Breast epithelium (tissue), 4 donors: ENCODE measurements around the gene PLD1. TPM values are rescaled to one million over a fixed set of nuclear protein-coding genes. Genes with fewer than 3 reads are reported as not detected.

Experiments used
- DNase-seq, 2 donors: peaks; one replicate each; pipeline ENCODE4 v3.0.0-alpha.2; 2019; ENCODE audit warnings: low spot score in 2 of 2
- H3K27ac ChIP-seq, 2 donors: fragments of 200-600 bp; sonication (generic) in 1 of 2; one replicate each; pipeline ENCODE4 v1.5.1; 2016 to 2019; ENCODE audit warnings: mild to moderate bottlenecking in 1 of 2
- H3K27me3 ChIP-seq, 2 donors: fragments of 200-600 bp; sonication (generic) in 1 of 2; one replicate each; pipeline versions ENCODE4 v1.5.1 to v1.6.0; 2017 to 2019; ENCODE audit warnings: control low read depth in 1 of 2, mild to moderate bottlenecking in 1 of 2
- H3K36me3 ChIP-seq: fragments of 200-600 bp; one replicate; pipeline ENCODE4 v1.5.1; 2019
- H3K4me1 ChIP-seq, 2 donors: fragments of 200-600 bp; sonication (generic); one replicate each; pipeline ENCODE4 v1.5.1; 2016 to 2019; ENCODE audit warnings: control low read depth in 1 of 2
- H3K4me3 ChIP-seq, 3 donors: fragments of 200-600 bp; sonication (generic); 1 replicate in 2 of 3; 2 replicates in 1 of 3; pipeline ENCODE4 v1.5.1; 2016 to 2019; ENCODE audit warnings: mild to moderate bottlenecking in 3 of 3, moderate library complexity in 2 of 3
- H3K9me3 ChIP-seq, 2 donors: fragments of 200-600 bp; sonication (generic) in 1 of 2; one replicate each; pipeline ENCODE4 v1.5.1; 2016 to 2019; ENCODE audit warnings: control low read depth in 1 of 2
- POLR2A ChIP-seq: fragments of 450-650 bp; IDR thresholded peaks from one replicate; pipeline ENCODE4 v1.6.1; 2016; ENCODE audit warnings: antibody characterized with exemption, mild to moderate bottlenecking, moderate library complexity
- POLR2AphosphoS5 ChIP-seq, 3 donors: sonication (generic); formaldehyde crosslinking; IDR thresholded peaks; one replicate each; pipeline ENCODE4 v1.6.1; 2017; ENCODE audit warnings: antibody characterized with exemption in 3 of 3
- intact Hi-C: fragments of 100-400 bp; cut with DNase I; formaldehyde crosslinking; loops from one replicate; pipeline ENCODE4 v1.15.1; 2023; ENCODE audit warnings: low total_unique reads
- total RNA-seq, 3 donors: library from RNA; depleted of rRNA; stranded (reverse); fragments of >200 nt; gene quantifications; one replicate each; pipeline ENCODE4 v1.1.0, GENCODE V29; 2016
- TF ChIP-seq, protein P1 (sequence below), 3 donors: fragments of 450-650 bp; IDR thresholded peaks; one replicate each; pipeline ENCODE4 v1.5.1; 2016 to 2017; ENCODE audit warnings: antibody characterized with exemption in 3 of 3, mild to moderate bottlenecking in 3 of 3, moderate library complexity in 3 of 3

The PLD1 gene
- total RNA-seq, 3 donors from 2014 or later = 21.1 to 36.9 (median 24.9) TPM

DNA sequence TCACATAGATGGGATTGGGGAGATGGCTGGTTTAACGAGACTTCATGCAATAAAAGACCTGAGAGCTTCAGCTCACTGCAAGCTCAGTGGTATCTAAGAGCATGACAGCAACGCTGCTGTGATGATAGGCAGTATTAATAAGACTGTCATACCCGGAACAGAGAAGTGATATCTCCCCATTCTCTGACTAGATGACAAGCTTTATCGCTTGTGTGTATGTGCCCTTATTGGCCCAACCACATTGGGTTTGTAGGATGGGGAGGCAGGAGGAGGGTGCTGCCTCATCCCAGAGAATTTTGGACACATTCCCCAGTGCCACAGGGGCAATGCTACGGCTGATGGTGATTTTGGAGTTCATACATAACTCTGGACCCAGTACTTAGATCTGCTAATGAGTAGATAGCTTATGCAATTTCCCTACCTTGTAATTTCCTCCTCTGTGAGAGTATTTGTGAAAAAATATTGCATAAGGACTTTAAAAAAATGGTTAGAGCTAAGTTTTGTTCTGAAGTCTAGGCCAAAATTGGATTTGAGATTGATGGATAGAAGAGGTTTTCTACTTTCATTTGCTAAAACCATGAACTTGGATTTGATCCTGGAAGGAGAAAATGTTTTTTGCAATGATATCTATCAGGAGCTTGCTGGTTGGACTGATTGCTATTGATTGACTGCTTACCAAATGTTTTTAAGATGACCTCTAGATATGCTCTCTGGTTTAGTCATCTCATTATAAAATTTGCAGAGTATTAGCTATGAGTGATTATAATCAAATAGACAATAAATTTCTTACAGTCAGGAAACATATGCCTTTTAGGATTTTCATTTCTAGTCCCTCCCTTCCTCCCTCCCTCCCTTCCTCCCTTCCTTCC is 18.9 kb upstream of the PLD1 start:
- TF ChIP-seq, protein P1, sequence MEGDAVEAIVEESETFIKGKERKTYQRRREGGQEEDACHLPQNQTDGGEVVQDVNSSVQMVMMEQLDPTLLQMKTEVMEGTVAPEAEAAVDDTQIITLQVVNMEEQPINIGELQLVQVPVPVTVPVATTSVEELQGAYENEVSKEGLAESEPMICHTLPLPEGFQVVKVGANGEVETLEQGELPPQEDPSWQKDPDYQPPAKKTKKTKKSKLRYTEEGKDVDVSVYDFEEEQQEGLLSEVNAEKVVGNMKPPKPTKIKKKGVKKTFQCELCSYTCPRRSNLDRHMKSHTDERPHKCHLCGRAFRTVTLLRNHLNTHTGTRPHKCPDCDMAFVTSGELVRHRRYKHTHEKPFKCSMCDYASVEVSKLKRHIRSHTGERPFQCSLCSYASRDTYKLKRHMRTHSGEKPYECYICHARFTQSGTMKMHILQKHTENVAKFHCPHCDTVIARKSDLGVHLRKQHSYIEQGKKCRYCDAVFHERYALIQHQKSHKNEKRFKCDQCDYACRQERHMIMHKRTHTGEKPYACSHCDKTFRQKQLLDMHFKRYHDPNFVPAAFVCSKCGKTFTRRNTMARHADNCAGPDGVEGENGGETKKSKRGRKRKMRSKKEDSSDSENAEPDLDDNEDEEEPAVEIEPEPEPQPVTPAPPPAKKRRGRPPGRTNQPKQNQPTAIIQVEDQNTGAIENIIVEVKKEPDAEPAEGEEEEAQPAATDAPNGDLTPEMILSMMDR (IDR thresholded peaks at IDR 0.05) = no peak
- no peak for TF ChIP-seq POLR2AphosphoS5 (IDR thresholded peaks at IDR 0.05)
- TF ChIP-seq POLR2A = no peak
- peaks cover 0 to 5% of the 10 kb centered on the region in 2 donors for H3K4me1 ChIP-seq
- intact Hi-C loops = no loop called here
- DNase-seq = no peak
- no peaks in the 10 kb centered on the region for H3K9me3 ChIP-seq
- H3K27me3 ChIP-seq = no peaks in the 10 kb centered on the region
- H3K36me3 ChIP-seq = no peaks in the 10 kb centered on the region
- no peak overlapping the region for H3K4me3 ChIP-seq
- peak overlapping the region; percentile 46 to 56 for H3K27ac ChIP-seq

DNA sequence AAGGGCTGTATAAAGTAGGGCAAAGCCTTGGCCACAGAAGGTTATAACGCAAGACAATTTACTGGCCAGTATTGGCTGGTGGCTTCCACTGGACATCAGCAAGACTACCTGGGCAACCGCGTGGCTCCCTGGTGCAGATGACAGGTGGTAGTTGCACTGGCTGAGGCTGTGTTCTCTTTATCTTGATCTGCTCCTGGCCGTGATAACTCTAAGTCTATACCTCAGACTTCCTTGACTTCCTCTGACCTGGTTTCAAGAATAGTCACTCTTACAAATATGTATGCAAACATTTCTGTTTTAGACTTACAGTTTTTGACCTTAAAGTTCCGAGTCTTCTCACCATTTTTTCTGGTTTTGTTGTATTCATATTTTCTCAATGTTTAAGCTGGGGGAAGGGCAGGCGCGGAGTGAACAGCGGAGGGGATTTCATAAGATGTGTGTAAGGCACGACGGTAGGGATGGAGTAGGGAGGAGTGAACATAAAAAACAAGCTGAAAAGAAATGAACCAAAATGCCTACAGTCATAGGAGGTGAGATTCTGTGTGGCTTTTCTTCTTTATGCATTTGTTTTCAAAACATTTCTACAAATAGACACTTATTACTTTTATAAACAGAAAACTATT is 17.7 kb upstream of the PLD1 start:
- no peak for DNase-seq
- Histone ChIP-seq H3K4me1 (peaks cover 0 to 5% of the 10 kb centered on the region in 2 donors), H3K9me3 (no peaks in the 10 kb centered on the region), H3K36me3 (no peaks in the 10 kb centered on the region), H3K4me3 (no peak overlapping the region), H3K27me3 (no peaks in the 10 kb centered on the region), H3K27ac (peak overlapping the region in 1 of 2 donors; percentile 24)
- intact Hi-C loops = no loop called here
- no peak for TF ChIP-seq POLR2AphosphoS5 (IDR thresholded peaks at IDR 0.05)
- TF ChIP-seq, protein P1 (IDR thresholded peaks at IDR 0.05) = no peak
- TF ChIP-seq POLR2A = no peak

DNA sequence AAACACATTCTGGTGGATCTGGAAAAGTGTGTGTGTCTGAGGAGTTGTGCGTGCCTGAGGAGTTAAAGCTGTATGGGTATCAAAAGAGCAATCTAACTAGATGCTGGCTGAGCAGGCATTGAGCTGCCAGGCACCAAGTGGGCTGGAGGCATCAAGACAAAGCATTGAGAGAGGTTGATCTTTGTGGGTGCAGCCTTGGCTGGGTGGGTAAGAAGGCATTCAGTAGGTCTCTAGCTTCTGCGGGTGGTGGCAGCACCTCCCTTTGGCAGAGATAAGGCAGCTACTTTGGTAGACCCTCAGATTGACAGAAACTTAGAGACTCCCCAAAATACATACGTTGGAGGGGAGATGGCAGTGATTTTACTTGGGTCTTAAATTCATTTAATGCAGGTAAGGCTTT is 17.1 kb upstream of the PLD1 start:
- Histone ChIP-seq H3K27ac (peak overlapping the region in 1 of 2 donors; percentile 23), H3K4me3 (no peak overlapping the region), H3K9me3 (no peaks in the 10 kb centered on the region), H3K27me3 (no peaks in the 10 kb centered on the region), H3K36me3 (no peaks in the 10 kb centered on the region), H3K4me1 (peaks cover 0 to 5% of the 10 kb centered on the region in 2 donors)
- TF ChIP-seq, protein P1 (IDR thresholded peaks at IDR 0.05) = no peak
- TF ChIP-seq POLR2AphosphoS5 (IDR thresholded peaks at IDR 0.05) (no peak), POLR2A (no peak)
- intact Hi-C loops = no loop called here
- DNase-seq = no peak

DNA sequence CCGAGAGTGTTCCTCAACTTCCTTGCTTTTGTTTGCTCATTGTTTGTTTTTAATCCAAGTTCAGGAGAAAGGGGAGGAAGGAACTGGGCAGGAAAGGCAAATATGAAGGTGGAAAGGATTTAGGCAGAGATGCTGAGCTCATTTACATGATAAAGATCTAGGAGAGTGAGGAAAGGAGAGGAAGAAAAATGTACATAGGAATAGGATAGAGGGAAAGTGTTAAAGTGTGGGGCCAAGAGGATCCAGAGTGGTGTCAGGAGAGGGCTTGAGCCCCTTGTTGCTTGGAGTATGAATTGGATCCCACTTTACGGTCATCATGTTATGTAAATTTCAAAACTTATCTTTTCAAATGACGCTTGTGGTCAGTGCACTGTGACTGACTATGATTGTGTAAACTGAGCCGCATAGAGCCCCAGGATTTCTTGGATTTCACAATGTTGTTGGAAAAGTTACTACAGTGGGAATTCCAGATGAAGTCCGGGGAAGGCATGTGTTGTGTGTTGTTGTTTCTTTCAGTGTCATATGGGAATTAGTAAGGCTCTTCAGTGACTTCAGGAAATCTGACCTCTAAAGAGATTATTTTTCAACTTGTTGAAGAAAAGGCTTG is 15.0 kb upstream of the PLD1 start:
- peak overlapping the region; percentile 73 to 87 for H3K27ac ChIP-seq
- TF ChIP-seq, protein P1 (IDR thresholded peaks at IDR 0.05) = no peak
- TF ChIP-seq POLR2AphosphoS5 (IDR thresholded peaks at IDR 0.05) (peak in 1 of 3 donors; percentile 60), POLR2A (no peak)
- no peak overlapping the region for H3K4me3 ChIP-seq
- intact Hi-C loops = no loop called here
- no peaks in the 10 kb centered on the region for H3K9me3 ChIP-seq
- H3K27me3 ChIP-seq = no peaks in the 10 kb centered on the region
- DNase-seq = no peak
- H3K36me3 ChIP-seq = no peaks in the 10 kb centered on the region
- peaks cover 0 to 5% of the 10 kb centered on the region in 2 donors for H3K4me1 ChIP-seq
